Liver (tissue), 9 donors: ENCODE results near the gene CFL2. TPM values are rescaled to one million over a fixed set of nuclear protein-coding genes. Genes with fewer than 3 reads are reported as not detected.

Experiments
- DNase-seq: peaks from one replicate; pipeline ENCODE4 v3.0.0-alpha.2; 2017; ENCODE audit warnings: low spot score
- H3K27ac ChIP-seq, 2 donors: one replicate each; pipeline ENCODE4 v1.7.0; 2013; ENCODE audit warnings: inconsistent platforms in 2 of 2, low read length in 2 of 2, control low read depth in 1 of 2, low read depth in 1 of 2, mild to moderate bottlenecking in 1 of 2
- H3K27me3 ChIP-seq, 4 donors: one replicate each; pipeline versions ENCODE4 v1.6.1 to v1.7.0; 2013; ENCODE audit warnings: low read length in 3 of 4, inconsistent platforms in 1 of 4, mild to moderate bottlenecking in 1 of 4, moderate library complexity in 1 of 4; ENCODE audit not compliant: control insufficient read depth in 4 of 4, insufficient read depth in 4 of 4
- H3K36me3 ChIP-seq, 4 donors: one replicate each; pipeline versions ENCODE4 v1.6.1 to v1.7.0; 2013; ENCODE audit warnings: low read length in 3 of 4, mild to moderate bottlenecking in 3 of 4, low read depth in 1 of 4, moderate library complexity in 1 of 4; ENCODE audit not compliant: control insufficient read depth in 4 of 4, insufficient read depth in 3 of 4
- H3K4me1 ChIP-seq, 4 donors: one replicate each; pipeline versions ENCODE4 v1.6.1 to v1.7.0; 2013; ENCODE audit warnings: low read length in 3 of 4, mild to moderate bottlenecking in 3 of 4, moderate library complexity in 1 of 4; ENCODE audit not compliant: control insufficient read depth in 4 of 4, insufficient read depth in 4 of 4
- H3K4me3 ChIP-seq, 3 donors: one replicate each; pipeline versions ENCODE4 v1.6.1 to v1.7.0; 2013; ENCODE audit warnings: low read length in 3 of 3, control low read depth in 1 of 3, low read depth in 1 of 3, mild to moderate bottlenecking in 1 of 3
- H3K9ac ChIP-seq, 2 donors: one replicate each; pipeline ENCODE4 v1.7.0; 2013; ENCODE audit warnings: low read length in 2 of 2, mild to moderate bottlenecking in 2 of 2, moderate library complexity in 2 of 2, control low read depth in 1 of 2, low read depth in 1 of 2
- H3K9me3 ChIP-seq, 4 donors: one replicate each; pipeline versions ENCODE4 v1.6.1 to v1.7.0; 2013; ENCODE audit warnings: low read length in 3 of 4; ENCODE audit not compliant: control insufficient read depth in 4 of 4
- CTCF ChIP-seq: fragments of 150-350 bp; IDR thresholded peaks from 2 replicates; pipeline ENCODE4 v1.5.1; 2017; ENCODE audit warnings: improper control_type of control experiment, low read depth, low read length; ENCODE audit not compliant: missing input control
- EGR1 ChIP-seq, 2 donors: IDR thresholded peaks; 2 replicates each; pipeline ENCODE4 v1.6.1; 2016 to 2018; ENCODE audit warnings: antibody characterized with exemption in 2 of 2, low read depth in 2 of 2
- FOXA1 ChIP-seq: IDR thresholded peaks from 2 replicates; pipeline ENCODE4 v1.6.1; 2016; ENCODE audit warnings: antibody characterized with exemption
- HNF4A ChIP-seq, 2 donors: conservative IDR thresholded peaks; 2 replicates each; pipeline ENCODE4 v1.6.1; 2016; ENCODE audit warnings: antibody characterized with exemption in 2 of 2, mild to moderate bottlenecking in 2 of 2
- HNF4G ChIP-seq: IDR thresholded peaks from 2 replicates; pipeline ENCODE4 v1.6.1; 2016; ENCODE audit warnings: antibody characterized with exemption
- JUND ChIP-seq, 2 donors: IDR thresholded peaks; 2 replicates each; pipeline ENCODE4 v1.6.1; 2016; ENCODE audit warnings: antibody characterized with exemption in 2 of 2
- NR2F2 ChIP-seq: IDR thresholded peaks from 2 replicates; pipeline ENCODE4 v1.6.1; 2016; ENCODE audit warnings: antibody characterized with exemption
- RAD21 ChIP-seq, 2 donors: IDR thresholded peaks; 2 replicates each; pipeline ENCODE4 v1.6.1; 2016; ENCODE audit warnings: antibody characterized with exemption in 2 of 2, mild to moderate bottlenecking in 2 of 2
- RXRA ChIP-seq, 2 donors: IDR thresholded peaks; 2 replicates each; pipeline ENCODE4 v1.6.1; 2017 to 2018; ENCODE audit warnings: antibody characterized with exemption in 2 of 2, mild to moderate bottlenecking in 1 of 2
- SP1 ChIP-seq: IDR thresholded peaks from 2 replicates; pipeline ENCODE4 v1.6.1; 2018; ENCODE audit warnings: antibody characterized with exemption, mild to moderate bottlenecking
- TAF1 ChIP-seq: conservative IDR thresholded peaks from 2 replicates; pipeline ENCODE4 v1.6.1; 2016; ENCODE audit warnings: antibody characterized with exemption, mild to moderate bottlenecking
- YY1 ChIP-seq: IDR thresholded peaks from 2 replicates; pipeline ENCODE4 v1.6.1; 2016; ENCODE audit warnings: antibody characterized with exemption, mild to moderate bottlenecking
- WGBS: extraction: QIAGEN DNeasy Blood & Tissue Kit; methylation state at CpG from one replicate; pipeline ENCODE4 v1.1.7; 2013; 5-methylcytosine and 5-hydroxymethylcytosine counted together
- polyA plus RNA-seq, 2 donors: library from polyadenylated mRNA; stranded (reverse) in 1 of 2; unstranded in 1 of 2; fragments of 200-250 nt in 1 of 2; fragments of >200 nt in 1 of 2; fragmentation: Nextera tagmentation in 1 of 2; extraction: Ambion mirVana in 1 of 2; gene quantifications; one replicate each; pipeline versions ENCODE4 v1.2.1 to v1.2.3, GENCODE V29; 2013 to 2015
- total RNA-seq, 2 donors: library from RNA; depleted of rRNA; stranded (reverse); fragments of >200 nt; gene quantifications; one replicate each; pipeline ENCODE4 v1.2.3, GENCODE V29; 2014
- TF ChIP-seq, protein P1 (sequence below): IDR thresholded peaks from 2 replicates; pipeline ENCODE4 v1.6.1; 2016; ENCODE audit warnings: antibody characterized with exemption
- TF ChIP-seq, protein P2 (sequence below): IDR thresholded peaks from 2 replicates; pipeline ENCODE4 v1.6.1; 2016; ENCODE audit warnings: antibody characterized with exemption, mild to moderate bottlenecking
- donor health status: healthy.
- donor health status: healthy.
- donor health status: healthy.
- donor health status: healthy.
- donor health status: healthy.

Gene CFL2
- total and polyA plus RNA-seq, 4 donors, result 37.2 to 76.1 (median 62.7) TPM

- TF ChIP-seq EGR1 (IDR thresholded peaks at IDR 0.05; ENCODE audit: low read depth in 2 of 2) (no peak), HNF4G (no peak), HNF4A (conservative IDR thresholded peaks at IDR 0.05) (no peak), RXRA (IDR thresholded peaks at IDR 0.05) (no peak), CTCF (no peak), SP1 (no peak), NR2F2 (no peak), TAF1 (no peak)
Observed at GRCh38 chr14:34750670-34751069, 36.3 kb upstream of the CFL2 start (continued).

DNA sequence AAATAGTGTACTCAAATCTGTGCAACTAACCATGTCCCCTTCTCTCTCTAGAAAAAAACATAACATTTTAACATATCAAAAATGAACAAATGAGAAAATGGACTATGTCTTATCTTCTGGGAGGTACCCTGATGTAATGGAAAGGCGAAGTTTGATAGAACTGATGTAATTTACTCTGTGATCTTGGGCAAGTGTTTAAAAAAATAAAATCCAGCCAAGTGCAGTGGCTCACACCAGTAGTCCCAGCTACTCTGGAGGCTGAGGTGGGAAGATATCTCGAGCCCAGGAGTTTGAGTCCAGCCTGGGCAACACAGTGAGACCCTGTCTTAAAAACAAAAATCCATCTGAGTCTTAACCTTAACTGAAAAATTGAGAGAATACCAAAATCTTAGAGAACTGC, 35.8 kb upstream of the CFL2 start:
- no peak overlapping the region for H3K9ac ChIP-seq
- peaks cover 0 to 7% (median 1%) of the 10 kb centered on the region in 4 donors for H3K36me3 ChIP-seq
- H3K27ac ChIP-seq, result no peak overlapping the region
- 58% methylated on average over 2 of the region's 2 CpGs for WGBS
- H3K4me3 ChIP-seq, result no peak overlapping the region
- H3K4me1 ChIP-seq, result no peaks in the 10 kb centered on the region
- no peaks in the 10 kb centered on the region for H3K27me3 ChIP-seq
- H3K9me3 ChIP-seq, result no peaks in the 10 kb centered on the region
- TF ChIP-seq JUND (IDR thresholded peaks at IDR 0.05), result no peak
- peak; percentile 22 for TF ChIP-seq TAF1
- TF ChIP-seq HNF4A (conservative IDR thresholded peaks at IDR 0.05), result peak; percentile 14 to 37
- no peak for DNase-seq

DNA sequence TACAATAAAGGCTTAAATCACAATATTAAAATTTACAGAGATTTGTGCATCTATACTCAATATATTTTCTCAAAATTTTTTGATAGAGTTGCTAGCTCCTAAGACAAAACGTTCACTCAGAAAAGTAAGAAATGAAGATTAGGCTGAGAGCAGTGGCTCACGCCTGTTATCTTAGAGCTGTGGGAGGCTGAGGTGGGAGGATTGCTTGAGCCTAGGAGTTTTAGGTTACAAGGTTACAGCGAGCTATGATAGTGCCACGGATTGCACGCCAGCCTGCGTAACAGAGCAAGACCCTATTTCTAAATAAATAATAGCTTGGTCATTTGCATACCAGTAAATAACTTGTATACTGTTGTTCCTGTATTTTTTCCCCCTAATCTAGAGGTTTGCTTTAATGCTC, 35.0 kb upstream of the CFL2 start:
- no peak for DNase-seq
- peaks cover 0 to 4% (median 0%) of the 10 kb centered on the region in 4 donors for H3K36me3 ChIP-seq
- H3K27me3 ChIP-seq, result no peaks in the 10 kb centered on the region
- TF ChIP-seq FOXA1, result no peak
- TF ChIP-seq HNF4G, result no peak
- TF ChIP-seq RXRA (IDR thresholded peaks at IDR 0.05), result no peak
- H3K9me3 ChIP-seq, result no peaks in the 10 kb centered on the region
- no peaks in the 10 kb centered on the region for H3K4me1 ChIP-seq
- no peak overlapping the region for H3K4me3 ChIP-seq
- H3K27ac ChIP-seq, result no peak overlapping the region
- 92% methylated on average over 6 of the region's 6 CpGs for WGBS
- no peak overlapping the region for H3K9ac ChIP-seq

DNA sequence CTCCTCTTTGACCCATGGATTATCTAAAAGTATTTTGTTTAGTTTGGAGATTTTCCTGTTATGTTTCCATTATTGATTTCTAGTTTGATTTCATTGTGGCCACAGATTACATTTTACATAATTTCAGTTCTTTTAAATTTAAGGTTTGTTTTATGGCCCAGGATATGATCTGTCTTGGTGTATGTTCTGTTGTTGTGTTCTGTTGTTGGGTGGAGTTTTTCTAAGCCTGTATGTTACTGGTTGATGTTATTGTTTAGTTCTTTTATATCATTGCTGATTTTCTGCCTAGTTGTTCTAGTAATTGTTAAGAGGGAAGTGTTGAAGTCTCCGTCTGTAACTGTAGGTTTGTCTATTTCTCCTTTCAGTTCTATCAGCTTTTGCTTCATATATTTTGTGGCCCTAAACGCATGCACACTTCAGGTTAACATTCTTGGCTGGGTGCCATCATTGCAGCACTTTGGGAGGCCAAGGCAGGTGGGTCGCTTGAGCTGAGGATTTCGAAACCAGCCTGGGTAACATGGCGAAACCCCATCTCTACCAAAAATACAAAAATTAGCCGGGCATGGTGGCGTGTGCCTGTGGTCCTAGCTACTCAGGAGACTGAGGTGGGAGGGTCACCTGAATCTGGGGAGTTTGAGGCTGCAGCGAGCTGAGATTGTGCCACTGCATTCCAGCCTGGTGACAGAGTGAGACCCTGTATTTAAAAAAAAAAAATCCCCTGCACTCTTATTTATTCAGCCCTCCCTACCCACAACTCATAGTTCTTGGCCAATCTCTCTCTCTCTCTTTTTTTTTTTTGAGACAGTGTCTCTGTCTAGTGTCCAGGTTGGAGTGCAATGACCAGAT, 28.1 kb upstream of the CFL2 start:
- peaks cover 4 to 13% (median 7%) of the 10 kb centered on the region in 4 donors for H3K4me1 ChIP-seq
- peak overlapping the region in 1 of 2 donors; percentile 3 for H3K9ac ChIP-seq
- H3K27ac ChIP-seq, result peak overlapping the region in 1 of 2 donors; percentile 25
- WGBS, result 73% methylated on average over 8 of the region's 8 CpGs
- H3K9me3 ChIP-seq, result no peaks in the 10 kb centered on the region
- H3K4me3 ChIP-seq, result no peak overlapping the region
- no peaks in the 10 kb centered on the region for H3K36me3 ChIP-seq
- no peaks in the 10 kb centered on the region for H3K27me3 ChIP-seq
- no peak for DNase-seq
- TF ChIP-seq YY1 (no peak), RXRA (IDR thresholded peaks at IDR 0.05) (no peak), HNF4A (conservative IDR thresholded peaks at IDR 0.05) (no peak), CTCF (no peak), FOXA1 (no peak), TAF1 (no peak), RAD21 (IDR thresholded peaks at IDR 0.05) (no peak), EGR1 (IDR thresholded peaks at IDR 0.05; ENCODE audit: low read depth in 2 of 2) (no peak), SP1 (no peak)
- TF ChIP-seq, protein P1, sequence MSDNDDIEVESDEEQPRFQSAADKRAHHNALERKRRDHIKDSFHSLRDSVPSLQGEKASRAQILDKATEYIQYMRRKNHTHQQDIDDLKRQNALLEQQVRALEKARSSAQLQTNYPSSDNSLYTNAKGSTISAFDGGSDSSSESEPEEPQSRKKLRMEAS, result no peak
- TF ChIP-seq, protein P2, sequence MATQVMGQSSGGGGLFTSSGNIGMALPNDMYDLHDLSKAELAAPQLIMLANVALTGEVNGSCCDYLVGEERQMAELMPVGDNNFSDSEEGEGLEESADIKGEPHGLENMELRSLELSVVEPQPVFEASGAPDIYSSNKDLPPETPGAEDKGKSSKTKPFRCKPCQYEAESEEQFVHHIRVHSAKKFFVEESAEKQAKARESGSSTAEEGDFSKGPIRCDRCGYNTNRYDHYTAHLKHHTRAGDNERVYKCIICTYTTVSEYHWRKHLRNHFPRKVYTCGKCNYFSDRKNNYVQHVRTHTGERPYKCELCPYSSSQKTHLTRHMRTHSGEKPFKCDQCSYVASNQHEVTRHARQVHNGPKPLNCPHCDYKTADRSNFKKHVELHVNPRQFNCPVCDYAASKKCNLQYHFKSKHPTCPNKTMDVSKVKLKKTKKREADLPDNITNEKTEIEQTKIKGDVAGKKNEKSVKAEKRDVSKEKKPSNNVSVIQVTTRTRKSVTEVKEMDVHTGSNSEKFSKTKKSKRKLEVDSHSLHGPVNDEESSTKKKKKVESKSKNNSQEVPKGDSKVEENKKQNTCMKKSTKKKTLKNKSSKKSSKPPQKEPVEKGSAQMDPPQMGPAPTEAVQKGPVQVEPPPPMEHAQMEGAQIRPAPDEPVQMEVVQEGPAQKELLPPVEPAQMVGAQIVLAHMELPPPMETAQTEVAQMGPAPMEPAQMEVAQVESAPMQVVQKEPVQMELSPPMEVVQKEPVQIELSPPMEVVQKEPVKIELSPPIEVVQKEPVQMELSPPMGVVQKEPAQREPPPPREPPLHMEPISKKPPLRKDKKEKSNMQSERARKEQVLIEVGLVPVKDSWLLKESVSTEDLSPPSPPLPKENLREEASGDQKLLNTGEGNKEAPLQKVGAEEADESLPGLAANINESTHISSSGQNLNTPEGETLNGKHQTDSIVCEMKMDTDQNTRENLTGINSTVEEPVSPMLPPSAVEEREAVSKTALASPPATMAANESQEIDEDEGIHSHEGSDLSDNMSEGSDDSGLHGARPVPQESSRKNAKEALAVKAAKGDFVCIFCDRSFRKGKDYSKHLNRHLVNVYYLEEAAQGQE, result no peak
